SU-DHL-6 (cell line): ENCODE data around the gene SEC63.
"Not testable (repeated sequence)": the region's sequence is repeated elsewhere in the genome, so short reads cannot be mapped to it uniquely, and the experiment has no call there.

ENCODE experiments used
- H2AFZ ChIP-seq: fragments of 200-600 bp; sonication (generic); 2 replicates; pipeline ENCODE4 v1.6.1; 2014; ENCODE audit warnings: low read depth, mild to moderate bottlenecking, moderate library complexity, mixed read lengths, antibody characterized with exemption, low read length; ENCODE audit not compliant: severe bottlenecking
- H3F3A ChIP-seq: fragments of 200-600 bp; shearing (Covaris generic); 2 replicates; pipeline ENCODE4 v1.6.0; 2016; ENCODE audit warnings: antibody characterized with exemption, mild to moderate bottlenecking; ENCODE audit not compliant: insufficient read depth
- H3K27ac ChIP-seq: fragments of 200-600 bp; sonication (generic); 2 replicates; pipeline ENCODE4 v1.5.1; 2016; ENCODE audit warnings: low read depth, mild to moderate bottlenecking, low read length, moderate library complexity, mixed read lengths
- H3K27me3 ChIP-seq: fragments of 200-600 bp; sonication (generic), shearing (Covaris generic); 2 replicates; pipeline ENCODE4 v1.6.0; 2014; ENCODE audit warnings: mild to moderate bottlenecking, low read length
- H3K36me3 ChIP-seq: fragments of 200-600 bp; sonication (generic); 2 replicates; pipeline ENCODE4 v1.6.1; 2014; ENCODE audit warnings: mild to moderate bottlenecking, low read length, mixed read lengths
- H3K4me2 ChIP-seq: fragments of 300-600, 200-600 bp; shearing (Covaris generic), sonication (generic); 2 replicates; pipeline ENCODE4 v1.6.0; 2014; ENCODE audit warnings: low read length, low read depth, mild to moderate bottlenecking; ENCODE audit not compliant: poor library complexity, severe bottlenecking
- H3K4me3 ChIP-seq: fragments of 200-600 bp; sonication (generic); 2 replicates; pipeline ENCODE4 v1.5.1; 2014; ENCODE audit warnings: antibody characterized with exemption, low read length, mild to moderate bottlenecking, mixed read lengths; ENCODE audit not compliant: insufficient read depth, poor library complexity, severe bottlenecking
- H3K79me2 ChIP-seq: fragments of 200-600 bp; sonication (generic); 2 replicates; pipeline ENCODE4 v1.6.1; 2014; ENCODE audit warnings: mild to moderate bottlenecking, low read length, moderate library complexity; ENCODE audit not compliant: insufficient read depth
- H3K9ac ChIP-seq: fragments of 200-600 bp; sonication (generic); 2 replicates; pipeline ENCODE4 v1.7.0; 2014; ENCODE audit warnings: mild to moderate bottlenecking, low read length
- H3K9me2 ChIP-seq: fragments of 200-600 bp; sonication (generic); replicated peaks from 2 replicates; pipeline ENCODE4 v1.6.1; 2014; ENCODE audit warnings: low read length; ENCODE audit not compliant: insufficient read depth
- H3K9me3 ChIP-seq: fragments of 200-600 bp; sonication (generic); 2 replicates; pipeline ENCODE4 v1.6.1; 2014; ENCODE audit warnings: low read length, mixed read lengths; ENCODE audit not compliant: insufficient read depth
- H4K20me1 ChIP-seq: fragments of 200-600 bp; sonication (generic); 2 replicates; pipeline ENCODE4 v1.6.1; 2014; ENCODE audit warnings: low read depth, mild to moderate bottlenecking, antibody characterized with exemption, low read length, moderate library complexity, mixed read lengths
- EZH2phosphoT487 ChIP-seq: fragments of 200-600 bp; sonication (generic), shearing (Covaris generic); conservative IDR thresholded peaks from 2 replicates; pipeline ENCODE4 v1.6.1; 2018; ENCODE audit warnings: mild to moderate bottlenecking, antibody characterized with exemption, low read length, moderate library complexity, mixed read lengths
- TF ChIP-seq, protein P1 (sequence below): fragments of 200-600 bp; sonication (generic); IDR thresholded peaks from one replicate; pipeline ENCODE4 v1.5.1; 2017; ENCODE audit warnings: antibody characterized with exemption, mild to moderate bottlenecking, low read length, moderate library complexity; ENCODE audit not compliant: insufficient read depth, poor library complexity, severe bottlenecking

Gene SEC63

DNA sequence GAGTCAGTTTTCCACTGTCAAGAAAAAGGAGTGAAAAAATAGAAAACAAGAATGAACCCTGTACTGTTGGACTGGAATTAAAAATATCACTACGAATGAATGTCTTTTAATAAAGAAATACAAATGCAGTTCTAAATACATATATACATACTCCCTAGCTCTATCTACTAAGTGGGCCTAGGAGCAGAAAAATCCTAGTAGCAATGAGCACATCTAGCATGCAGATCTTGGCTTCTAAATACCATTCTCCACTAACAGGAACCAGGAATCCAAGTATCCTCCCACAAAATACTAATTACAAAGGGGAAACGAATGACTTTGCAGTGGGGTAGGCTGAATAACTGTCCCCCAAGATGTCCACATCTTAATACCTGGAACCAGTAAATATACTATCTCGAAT lies 25.4 kb downstream of the SEC63 start:
- no peak overlapping the region for H2AFZ ChIP-seq
- no peaks in the 10 kb centered on the region for H4K20me1 ChIP-seq
- H3K36me3 ChIP-seq, result peaks cover under 1% of the 10 kb centered on the region; the same call in 1 of the 2 replicates
- no peak overlapping the region for H3K27ac ChIP-seq
- no peaks in the 10 kb centered on the region for H3K9me3 ChIP-seq
- H3K9ac ChIP-seq, result no peak overlapping the region
- no peak overlapping the region for H3K4me3 ChIP-seq
- H3K79me2 ChIP-seq, result peaks cover 79% of the 10 kb centered on the region
- no peaks in the 10 kb centered on the region for H3K27me3 ChIP-seq
- H3K9me2 ChIP-seq, result no peaks in the 10 kb centered on the region
- no peak for TF ChIP-seq EZH2phosphoT487
- TF ChIP-seq, protein P1, sequence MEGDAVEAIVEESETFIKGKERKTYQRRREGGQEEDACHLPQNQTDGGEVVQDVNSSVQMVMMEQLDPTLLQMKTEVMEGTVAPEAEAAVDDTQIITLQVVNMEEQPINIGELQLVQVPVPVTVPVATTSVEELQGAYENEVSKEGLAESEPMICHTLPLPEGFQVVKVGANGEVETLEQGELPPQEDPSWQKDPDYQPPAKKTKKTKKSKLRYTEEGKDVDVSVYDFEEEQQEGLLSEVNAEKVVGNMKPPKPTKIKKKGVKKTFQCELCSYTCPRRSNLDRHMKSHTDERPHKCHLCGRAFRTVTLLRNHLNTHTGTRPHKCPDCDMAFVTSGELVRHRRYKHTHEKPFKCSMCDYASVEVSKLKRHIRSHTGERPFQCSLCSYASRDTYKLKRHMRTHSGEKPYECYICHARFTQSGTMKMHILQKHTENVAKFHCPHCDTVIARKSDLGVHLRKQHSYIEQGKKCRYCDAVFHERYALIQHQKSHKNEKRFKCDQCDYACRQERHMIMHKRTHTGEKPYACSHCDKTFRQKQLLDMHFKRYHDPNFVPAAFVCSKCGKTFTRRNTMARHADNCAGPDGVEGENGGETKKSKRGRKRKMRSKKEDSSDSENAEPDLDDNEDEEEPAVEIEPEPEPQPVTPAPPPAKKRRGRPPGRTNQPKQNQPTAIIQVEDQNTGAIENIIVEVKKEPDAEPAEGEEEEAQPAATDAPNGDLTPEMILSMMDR, result no peak
- H3K4me2 ChIP-seq, result no peak overlapping the region
- H3F3A ChIP-seq, result 0 out of 2 replicates have a peak, but pooled peaks cover 5% of the 10 kb centered on the region

DNA sequence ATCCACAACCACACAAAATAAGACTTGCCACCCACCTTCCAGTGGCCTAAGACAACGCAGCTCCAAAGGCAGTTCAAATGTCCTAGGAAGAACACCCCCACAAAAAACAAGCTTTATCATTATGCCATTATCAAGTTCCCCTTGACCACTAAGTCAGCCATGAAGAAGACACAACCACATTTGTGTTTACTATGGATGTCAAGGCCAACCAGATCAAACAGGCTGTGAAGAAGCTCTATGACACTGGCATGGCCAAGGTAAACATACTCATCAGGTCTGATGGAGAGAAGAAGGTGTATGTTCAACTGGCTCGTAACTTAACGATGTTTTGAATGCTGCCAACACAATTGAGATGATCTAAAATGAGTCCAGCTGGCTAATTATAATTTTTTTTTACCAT lies 26.1 kb downstream of the SEC63 start:
- peaks cover 77% of the 10 kb centered on the region for H3K79me2 ChIP-seq
- no peak for TF ChIP-seq EZH2phosphoT487
- TF ChIP-seq, protein P1, result no peak
- H3K9me3 ChIP-seq, result no peaks in the 10 kb centered on the region

DNA sequence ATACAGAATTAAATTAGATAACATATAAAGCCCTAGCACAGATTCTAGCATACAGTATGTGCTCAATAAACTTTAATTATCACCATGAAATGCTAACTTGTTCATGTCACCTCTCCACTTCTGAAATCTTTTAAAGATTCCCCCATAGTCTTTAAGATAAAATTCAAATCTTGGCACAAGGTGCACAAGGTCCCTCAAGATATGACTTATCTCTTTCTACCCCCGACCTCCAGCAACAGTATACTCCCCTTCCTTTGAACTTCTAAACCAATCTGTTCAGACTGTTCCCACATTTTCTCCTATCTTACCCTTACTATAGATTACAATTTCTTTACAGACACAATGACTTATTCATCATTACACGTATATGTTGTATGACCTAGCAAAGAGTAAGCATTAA lies 29.0 kb downstream of the SEC63 start:
- Histone ChIP-seq H3K9me2 (no peaks in the 10 kb centered on the region), H3K4me2 (no peak overlapping the region), H3K9me3 (no peaks in the 10 kb centered on the region), H3K4me3 (no peak overlapping the region), H3K27me3 (no peaks in the 10 kb centered on the region), H3K27ac (no peak overlapping the region), H3F3A (0 out of 2 replicates have a peak, but pooled peaks cover 5% of the 10 kb centered on the region), H3K79me2 (peaks cover 89% of the 10 kb centered on the region), H3K36me3 (peaks cover 7% of the 10 kb centered on the region; the same call in 1 of the 2 replicates), H4K20me1 (peaks cover 3% of the 10 kb centered on the region; the same call in 1 of the 2 replicates), H2AFZ (no peak overlapping the region), H3K9ac (no peak overlapping the region)
- TF ChIP-seq, protein P1, result no peak
- TF ChIP-seq EZH2phosphoT487, result no peak

More for the DNA sequence above, 26.1 kb downstream of the SEC63 start:
- 0 out of 2 replicates have a peak, but pooled peaks cover 5% of the 10 kb centered on the region for H3F3A ChIP-seq
- no peaks in the 10 kb centered on the region for H4K20me1 ChIP-seq
- no peak overlapping the region for H3K27ac ChIP-seq
- H3K9me2 ChIP-seq, result no peaks in the 10 kb centered on the region
- H3K9ac ChIP-seq, result no peak overlapping the region
- peaks cover 4% of the 10 kb centered on the region; the same call in 1 of the 2 replicates for H3K36me3 ChIP-seq
- H3K4me3 ChIP-seq, result no peak overlapping the region
- no peak overlapping the region for H2AFZ ChIP-seq
- no peak overlapping the region for H3K4me2 ChIP-seq
- no peaks in the 10 kb centered on the region for H3K27me3 ChIP-seq

DNA sequence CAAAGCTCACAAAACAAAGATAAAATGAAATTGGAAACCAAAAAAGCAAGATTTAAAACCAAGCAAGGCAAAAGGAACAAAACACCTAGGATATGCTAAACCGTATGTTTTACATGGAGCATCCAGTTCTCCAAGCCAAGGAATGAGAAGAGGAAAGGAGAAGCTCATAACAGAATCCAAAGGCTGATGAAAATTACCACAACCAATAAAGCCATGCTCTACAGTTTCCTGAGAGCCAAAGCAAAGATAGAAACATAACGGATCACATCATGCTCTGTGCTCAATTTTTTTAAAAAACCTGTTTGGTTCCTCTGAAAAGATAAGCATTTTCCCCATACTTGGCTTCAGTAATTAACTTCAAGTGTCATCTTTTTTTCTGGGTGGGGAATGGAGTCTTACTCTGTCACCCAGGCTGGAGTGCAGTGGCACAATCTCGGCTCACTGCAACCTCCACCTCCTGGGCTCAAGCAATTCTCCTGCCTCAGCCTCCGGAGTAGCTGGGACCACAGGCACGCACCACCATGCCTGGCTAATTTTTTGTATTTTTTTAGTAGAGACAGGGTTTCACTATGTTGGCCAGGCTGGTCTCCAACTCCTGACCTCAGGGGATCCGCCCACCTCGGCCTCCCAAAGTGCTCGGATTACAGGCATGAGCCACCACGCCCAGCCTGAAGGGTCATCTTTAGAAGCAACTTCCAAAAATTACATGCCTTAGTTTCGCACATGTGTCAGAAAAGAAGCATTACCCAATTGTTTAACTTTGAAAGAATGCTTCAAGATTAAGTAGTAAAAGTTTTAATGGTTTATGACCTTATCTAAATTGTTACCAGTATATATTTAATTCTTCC lies 31.1 kb downstream of the SEC63 start:
- peaks cover 82% of the 10 kb centered on the region for H3K79me2 ChIP-seq
- H3K9me2 ChIP-seq, H2AFZ ChIP-seq, H3K36me3 ChIP-seq, H3K9ac ChIP-seq, H3K27ac ChIP-seq, H3F3A ChIP-seq, H3K4me3 ChIP-seq, H3K4me2 ChIP-seq, H3K9me3 ChIP-seq, H3K27me3 ChIP-seq, H4K20me1 ChIP-seq: not testable (repeated sequence)
